Hematopoietic multipotent progenitor cell treated with erythropoietin and hydrocortisone succinate and interleukin-3 and kit ligand, for 6 days (in vitro differentiated cells): Measurements from ENCODE around the gene NFYC.

Source experiments
- DNase-seq: peaks from one replicate; pipeline ENCODE4 v3.0.0-alpha.2; 2015

NFYC gene

DNA sequence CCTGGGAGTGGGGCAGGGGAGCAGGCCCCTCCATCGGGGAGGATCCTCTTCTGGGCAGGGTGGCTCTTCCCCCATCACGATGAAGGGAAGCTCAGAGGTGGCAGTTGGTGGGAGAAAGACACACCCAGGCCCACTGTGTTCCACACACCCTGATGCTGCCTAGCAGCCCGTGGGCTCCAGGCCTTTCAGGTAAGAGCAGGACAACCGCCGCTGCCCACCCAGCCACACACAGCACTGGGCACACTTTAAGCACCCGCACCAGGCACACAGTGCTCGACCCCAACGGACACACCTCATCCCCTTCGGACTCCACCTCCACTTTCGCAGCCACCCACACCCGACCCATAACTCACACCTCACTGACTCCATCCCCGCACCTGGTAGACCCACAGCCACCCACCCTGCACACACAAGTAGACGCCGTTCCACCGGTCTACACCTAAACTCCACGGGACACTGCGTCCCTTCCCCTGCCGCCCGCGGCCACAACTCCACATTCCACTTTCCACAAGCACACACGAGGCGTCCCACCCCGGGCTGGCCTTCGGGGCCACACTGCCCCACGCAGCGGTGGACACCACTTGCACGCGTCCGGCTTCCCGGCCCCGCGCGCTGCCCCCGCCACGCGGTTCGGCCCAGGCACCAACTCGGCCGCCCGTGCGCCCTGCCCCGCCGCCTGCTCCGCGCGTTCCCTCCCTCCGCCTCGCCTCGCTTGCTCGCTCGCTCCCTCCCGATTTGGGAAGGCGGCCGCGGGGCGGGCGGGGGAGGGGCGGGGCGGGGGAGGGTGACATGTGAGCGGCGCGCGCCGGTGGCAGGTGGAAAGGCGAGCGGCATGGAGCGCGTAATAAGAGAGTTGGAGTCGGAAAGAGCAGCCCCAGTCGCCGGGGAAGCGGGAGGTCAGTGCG is 91.7 kb downstream of the NFYC start, which contains the start of gene KCNQ4:
Gene KCNQ4, plus strand, starts transcription at position 787 of the 905 bp plus-strand sequence. CDS start 307 bp downstream, outside the sequence.
- peak; percentile 73 for DNase-seq

DNA sequence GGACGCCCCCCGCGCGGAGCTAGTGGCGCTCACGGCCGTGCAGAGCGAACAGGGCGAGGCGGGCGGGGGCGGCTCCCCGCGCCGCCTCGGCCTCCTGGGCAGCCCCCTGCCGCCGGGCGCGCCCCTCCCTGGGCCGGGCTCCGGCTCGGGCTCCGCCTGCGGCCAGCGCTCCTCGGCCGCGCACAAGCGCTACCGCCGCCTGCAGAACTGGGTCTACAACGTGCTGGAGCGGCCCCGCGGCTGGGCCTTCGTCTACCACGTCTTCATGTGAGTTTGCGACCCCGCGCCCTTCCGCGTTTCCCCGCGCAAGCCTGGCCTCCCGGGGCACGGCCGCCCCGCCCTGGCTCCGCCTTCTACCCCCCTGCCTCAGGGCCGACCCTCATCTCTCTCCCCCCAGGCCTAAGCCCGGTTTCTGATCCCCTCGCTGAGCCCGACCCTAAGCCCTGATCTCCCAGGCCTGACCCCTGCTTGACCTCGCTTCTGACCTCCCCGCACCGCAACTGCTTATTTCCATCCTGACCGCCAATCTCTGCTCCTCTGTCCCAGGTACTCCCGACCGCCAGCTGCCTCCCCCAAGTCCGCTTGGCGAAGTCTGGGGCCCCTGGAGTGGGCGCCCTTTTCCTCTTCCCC is 92.8 kb downstream of the NFYC start:
- DNase-seq = peak; percentile 28

DNA sequence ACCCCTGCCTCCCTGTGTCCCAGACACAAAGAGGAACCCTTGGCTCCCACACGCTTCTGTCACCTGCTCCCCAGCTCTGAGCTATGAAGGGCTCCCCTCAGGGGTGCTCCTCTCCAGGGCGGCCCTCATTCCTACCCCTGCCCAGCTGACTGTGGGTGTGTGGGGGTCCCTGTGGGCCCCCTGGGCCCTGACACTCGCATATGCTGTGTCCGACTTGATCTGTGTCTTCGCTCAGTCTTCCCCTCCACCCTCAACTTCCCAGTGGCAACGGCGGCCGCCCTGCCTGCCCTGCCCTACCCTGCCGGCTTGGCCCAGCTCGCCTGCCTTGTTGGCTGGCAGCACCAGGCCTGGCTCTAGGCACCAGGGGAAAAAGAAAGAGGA is 93.3 kb downstream of the NFYC start:
- peak; percentile 14 for DNase-seq

DNA sequence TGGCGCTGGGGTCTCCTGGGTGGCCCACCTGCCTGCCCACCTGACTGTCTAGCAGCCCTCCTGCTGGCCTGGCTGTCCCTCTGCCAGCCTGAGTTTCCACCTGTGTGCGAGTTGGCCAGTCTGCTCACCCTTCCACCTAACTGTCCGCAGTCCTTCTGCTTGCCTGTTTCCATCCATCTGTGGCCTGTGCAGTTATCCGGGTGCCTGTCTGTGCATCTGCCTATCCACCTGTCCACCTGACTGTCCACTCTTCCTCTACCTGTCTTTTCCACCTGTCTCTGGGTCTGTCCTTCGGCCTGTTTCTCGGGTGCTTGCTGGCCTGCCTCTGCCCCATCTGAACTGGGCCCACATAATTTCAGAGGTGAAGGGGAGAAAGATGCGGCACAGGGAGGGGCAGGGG is 93.9 kb downstream of the NFYC start:
- DNase-seq = no peak

DNA sequence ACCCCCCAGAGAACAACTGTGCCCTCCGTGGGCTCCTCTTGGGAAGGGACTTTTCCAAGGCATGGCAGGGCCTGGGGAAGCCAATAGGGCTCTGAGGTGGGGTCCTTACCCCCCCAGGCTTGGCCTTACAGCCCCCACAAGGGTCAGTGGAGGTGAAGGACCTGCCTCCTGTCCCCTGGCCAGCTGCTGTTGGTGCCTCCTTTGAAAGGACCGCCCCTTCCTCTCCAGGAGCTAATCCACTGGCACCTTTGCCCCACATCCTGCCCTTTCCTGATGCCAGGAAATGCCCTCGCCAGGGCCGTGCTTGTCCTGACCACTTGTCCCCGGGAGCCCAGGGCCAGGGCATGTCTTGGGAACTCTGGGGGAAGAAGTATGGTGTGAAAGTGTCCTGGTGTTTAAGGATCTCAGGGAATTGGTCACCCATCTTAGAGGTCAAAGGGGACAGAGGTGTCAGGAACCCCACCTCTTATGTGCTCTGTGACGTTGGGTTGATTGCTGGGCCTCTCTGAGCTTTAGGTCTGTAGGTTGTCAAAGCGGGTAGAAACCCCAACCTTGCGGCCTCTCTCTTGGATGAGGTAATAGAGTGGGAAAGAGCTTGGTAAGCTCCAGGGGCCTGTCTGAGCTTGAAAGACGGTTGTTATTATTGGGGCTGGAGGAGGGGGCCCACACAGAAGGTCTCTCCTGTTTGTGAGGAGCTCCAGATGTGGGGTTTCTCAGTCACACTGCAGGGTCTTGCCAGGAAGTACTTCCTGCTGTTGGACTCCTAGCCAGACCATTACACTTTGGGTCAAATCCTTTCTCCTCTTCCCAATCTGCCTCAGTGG is 94.9 kb downstream of the NFYC start:
- DNase-seq = no peak

DNA sequence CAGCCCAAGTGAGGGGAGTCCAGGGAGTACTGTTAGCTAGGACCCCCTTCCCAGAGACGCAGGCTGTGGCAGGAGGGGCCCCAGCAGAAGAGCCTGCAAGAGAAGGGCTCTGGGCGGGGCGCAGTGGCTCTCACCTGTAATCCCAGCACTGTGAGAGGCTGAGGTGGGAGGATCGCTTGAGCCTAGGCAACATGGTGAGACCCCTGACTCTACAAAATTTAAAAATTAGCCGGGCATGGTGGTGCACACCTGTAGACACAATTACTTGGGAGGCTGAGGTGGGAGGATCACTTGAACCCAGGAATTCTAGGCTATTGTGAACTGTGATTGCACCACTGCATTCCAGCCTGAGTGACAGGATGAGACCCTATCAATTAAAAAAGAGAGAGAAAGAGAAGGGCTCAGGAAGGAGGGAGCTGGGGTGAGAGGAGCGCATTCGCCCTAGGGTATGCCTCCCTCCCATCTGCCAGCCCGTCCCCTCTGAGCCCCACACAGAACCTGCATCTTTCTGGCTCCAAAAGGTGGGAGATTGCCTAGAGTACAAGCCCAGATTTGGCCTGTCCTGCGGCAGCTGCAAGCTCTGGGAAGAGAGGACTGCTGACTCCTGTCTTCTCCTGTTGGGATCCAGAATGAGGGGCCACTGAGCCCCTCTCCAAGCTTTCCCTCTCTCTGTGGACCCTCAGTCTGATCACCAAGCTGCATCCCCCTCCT is 95.6 kb downstream of the NFYC start:
- no peak for DNase-seq

DNA sequence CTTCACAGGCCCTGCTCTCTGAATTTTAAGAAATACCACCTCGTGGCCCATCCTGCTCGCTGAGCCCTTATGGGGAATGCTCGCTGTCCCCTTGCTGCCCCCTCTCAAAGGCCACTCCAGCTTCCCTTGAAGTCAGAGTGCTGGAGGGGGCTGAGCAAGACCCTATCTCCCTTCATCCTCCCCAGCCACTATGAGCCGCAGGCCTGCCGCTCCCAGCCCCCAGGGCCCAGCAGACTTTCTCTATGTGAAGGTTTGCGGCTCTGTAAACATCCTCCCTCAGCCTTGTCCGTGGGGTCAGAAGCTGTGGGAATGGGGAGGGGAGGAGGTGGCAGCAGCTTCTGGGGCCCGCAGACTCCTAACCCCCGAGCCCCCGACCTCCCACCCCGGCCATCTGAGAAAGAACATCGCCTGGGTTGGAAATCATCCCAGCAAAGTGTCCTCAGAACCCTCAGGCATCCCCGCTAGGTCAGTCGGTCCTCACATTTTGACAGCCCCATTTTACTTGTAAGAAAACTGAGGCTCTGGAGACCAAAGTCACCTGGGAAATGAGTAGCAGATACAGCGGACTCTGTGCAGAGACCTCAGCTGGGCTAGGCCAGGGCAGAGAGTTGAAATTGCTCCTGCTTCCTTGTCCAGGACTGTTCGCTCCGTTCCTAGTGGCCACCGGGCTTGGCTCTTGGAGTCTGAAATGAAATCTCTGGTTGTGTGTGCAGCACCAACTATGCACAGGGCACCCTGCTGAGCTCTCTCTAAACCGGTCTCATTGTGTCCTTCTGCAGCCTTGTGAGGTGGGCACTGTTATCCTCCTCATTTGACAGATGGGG is 96.4 kb downstream of the NFYC start:
- DNase-seq = no peak

DNA sequence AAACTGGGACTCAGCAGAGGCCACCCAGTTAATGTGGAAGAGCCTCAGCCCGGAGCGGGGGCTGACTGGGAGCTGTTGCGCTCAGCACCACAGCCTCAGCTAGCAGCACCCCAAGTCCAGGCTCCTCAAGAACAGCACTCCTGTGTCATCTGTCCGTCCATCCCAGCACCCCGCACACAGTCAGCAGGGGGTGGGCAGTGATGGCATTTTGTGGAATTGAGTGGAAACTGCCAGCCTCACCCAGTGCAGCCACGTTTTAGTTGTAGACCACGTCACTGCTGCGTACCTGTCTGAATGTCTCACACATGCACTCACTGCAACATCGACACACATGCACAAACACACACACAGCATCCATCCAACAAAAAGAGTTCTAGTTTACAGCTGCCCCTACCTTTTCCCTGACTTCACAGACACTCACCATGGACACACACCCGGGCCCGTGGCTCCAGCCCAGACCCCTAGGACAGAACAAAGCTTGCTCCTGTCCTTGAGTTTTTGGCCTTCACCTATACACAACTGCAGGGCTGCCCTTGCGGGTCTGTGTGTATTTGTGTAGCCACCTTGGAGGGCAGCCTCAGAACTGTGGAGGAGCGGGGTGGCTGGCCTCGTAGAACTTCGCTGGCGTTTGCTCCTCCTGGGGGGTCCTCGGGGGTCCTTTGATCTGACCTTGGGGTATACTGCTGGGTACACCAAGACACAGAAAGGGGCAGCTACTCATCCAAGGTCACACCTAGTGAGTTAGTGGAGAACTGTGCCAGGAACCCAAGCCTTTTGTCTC is 97.2 kb downstream of the NFYC start:
- DNase-seq = no peak

DNA sequence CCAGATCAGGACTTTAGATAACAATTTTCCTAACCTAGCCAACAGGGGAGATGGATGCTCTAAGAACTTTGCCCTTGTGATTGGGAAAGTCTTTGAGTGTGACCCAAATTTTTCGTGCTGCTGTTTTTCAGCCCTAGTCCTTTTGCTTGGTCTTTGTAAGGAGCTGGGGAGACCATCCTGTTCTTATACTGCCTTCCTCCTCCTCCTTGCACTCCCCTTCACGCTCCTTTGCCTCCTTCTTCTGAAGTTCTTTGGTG is 97.8 kb downstream of the NFYC start:
- DNase-seq = no peak

DNA sequence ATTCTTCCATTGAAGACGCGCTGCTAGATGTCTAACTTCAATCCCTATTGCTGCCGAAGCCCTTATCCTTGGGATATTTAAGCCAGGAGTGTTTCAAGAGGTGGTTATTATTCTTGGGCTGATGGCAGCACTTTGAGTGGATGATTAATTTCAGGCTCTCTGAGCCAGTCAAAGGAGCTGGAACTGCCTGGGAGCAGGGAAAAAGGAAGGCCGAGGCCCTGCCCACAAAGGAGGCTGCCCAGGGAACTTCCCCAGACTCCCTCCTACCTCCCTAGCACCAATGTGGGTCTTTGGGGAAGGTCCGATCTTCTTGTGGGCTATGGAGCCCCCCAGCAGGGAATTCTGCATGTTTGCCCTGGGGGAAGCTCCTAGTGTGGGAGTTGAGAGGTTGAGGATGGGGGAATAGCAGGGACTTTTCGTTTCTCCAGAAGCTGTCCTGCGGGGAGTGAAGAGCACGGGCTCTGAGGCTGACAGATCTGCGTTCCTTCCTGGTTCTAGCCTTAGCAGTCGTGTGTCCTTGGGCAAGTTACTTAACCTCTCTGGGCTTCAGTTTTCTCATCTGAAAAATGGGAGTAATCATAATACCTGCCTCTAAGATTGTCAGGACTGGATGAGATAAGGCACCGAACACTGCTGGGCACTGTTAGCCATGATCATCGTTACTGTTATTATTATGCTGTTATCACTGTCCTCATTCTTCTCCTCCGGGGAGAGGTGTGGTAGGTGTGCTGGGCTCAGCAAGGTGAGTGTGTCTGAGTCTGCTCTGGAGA is 98.3 kb downstream of the NFYC start:
- no peak for DNase-seq

DNA sequence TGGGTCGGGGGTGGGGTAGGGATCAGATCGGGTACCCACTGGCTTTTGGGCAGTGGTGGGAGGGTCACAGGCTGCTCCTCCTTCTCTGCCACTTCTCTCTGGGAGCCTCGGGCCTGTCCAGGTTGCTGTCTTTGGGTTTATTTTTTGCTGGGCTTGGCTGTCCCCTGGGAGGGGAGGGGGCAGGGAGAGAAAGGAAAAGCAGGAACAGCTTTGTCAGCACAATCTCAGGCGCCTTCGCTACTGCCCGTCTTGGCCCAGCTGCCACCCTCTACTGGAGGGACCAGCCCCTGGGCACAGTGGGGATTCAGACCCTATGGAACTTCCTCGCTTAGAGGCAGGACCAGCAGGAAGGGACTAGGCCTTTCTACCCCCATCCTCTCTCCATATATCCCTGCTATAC is 100.5 kb downstream of the NFYC start:
- DNase-seq = no peak

DNA sequence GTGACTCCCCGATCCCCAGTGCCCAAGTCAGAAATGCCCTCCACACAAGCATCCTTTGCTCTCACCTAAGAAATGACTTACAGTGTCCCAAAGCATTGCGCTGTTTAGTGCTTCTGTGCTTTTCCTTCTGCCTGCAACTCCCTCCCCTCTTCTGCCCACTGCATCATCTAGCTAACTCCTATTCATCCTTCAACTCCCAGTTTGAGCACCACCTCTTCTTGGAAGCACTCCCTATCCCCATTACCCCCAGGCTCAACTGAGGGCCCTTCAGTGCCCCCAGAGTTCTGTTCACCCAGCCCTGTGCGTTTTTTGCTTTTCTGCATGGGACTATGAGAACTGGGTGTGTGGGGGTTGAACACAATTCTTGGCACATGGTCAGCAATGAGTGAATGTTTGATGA is 102.1 kb downstream of the NFYC start:
- no peak for DNase-seq

DNA sequence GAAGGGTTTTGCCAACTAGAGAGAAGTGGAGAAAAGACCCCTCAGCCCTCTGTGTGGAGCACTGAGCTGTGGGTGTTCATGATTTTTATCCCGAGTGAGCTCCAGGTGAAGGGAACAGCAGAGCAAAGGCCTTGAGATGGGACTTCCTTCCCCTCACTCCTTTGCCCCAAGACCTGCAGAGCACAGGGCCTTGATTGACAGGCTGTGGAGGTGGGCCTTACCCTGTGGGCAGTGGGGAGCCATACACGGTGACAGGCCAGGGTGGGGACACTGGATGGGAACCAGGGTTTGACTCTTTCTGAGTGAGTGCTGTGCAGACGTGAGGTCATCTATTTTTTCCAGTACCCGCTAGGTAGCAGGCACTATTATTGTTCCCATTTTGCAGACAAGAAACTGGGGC is 102.5 kb downstream of the NFYC start:
- no peak for DNase-seq

DNA sequence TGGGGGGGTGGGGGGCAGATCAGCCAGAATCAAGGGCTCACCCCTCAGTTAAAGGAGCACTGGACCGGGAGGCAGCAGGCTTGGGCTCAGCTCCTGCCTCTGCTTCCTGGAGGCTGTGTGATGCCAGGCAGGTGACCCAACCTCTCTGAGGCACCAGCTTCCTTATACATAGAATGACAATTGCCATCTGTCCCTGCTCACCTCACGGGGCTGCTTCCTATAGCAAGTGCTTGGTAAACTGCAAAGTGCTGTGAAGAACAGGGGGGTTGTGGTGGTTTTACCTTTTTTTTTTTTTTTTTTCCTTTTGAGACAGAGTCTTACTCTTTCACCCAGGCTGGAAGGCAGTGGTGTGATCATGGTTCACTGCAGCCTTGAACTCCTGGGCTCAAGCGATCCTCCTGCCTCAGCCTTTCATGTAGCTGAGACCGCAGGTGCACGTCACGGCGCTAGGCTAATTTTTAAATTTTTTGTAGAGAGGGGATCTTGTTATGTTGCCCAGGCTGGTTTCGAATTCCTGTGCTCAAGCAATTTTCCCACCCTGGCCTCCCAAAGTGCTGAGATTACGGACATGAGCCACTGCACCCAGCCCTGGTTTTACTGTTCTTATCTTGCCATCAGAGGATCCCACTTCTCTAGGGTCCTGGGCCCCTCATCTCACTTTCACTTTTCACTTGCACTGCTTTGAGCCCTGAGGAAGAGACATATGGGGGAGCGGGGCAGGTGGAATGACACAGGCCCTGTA is 103.6 kb downstream of the NFYC start:
- no peak for DNase-seq

DNA sequence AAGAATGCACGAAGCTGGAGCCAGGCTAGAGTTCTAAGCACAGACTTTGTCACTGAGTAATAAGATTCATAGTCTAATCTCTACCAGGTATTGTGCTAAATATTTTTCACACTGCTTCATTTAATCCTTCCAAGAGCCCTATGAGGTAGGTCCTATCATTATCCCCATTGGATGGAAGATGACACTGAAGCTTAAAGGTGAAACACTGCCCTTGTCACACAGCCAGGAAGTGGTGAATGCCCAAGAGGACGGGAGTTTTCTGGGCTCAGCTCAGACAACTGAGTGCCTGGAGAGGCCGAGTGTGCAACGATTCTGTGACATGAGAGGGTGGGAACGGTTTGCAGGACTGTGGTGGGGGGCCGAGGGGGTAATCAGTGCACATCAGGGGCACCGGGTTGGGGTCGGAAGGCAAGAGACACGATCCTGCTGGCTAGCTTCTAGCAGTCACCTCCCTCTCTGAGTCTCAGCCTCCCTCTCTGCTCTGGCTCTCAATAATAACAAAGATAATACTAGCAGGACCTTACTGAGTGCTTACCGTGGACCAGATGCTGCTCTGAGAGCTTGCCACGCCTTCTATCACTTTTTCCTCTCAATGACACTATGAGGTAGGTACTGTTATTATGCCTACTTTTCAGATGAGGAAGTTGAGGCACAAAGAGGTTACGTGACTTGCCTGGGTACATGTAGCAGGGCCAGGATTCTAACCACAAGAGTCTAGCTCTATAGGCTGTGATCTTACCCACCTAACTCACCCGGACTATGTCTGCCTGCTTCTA is 104.5 kb downstream of the NFYC start:
- no peak for DNase-seq

DNA sequence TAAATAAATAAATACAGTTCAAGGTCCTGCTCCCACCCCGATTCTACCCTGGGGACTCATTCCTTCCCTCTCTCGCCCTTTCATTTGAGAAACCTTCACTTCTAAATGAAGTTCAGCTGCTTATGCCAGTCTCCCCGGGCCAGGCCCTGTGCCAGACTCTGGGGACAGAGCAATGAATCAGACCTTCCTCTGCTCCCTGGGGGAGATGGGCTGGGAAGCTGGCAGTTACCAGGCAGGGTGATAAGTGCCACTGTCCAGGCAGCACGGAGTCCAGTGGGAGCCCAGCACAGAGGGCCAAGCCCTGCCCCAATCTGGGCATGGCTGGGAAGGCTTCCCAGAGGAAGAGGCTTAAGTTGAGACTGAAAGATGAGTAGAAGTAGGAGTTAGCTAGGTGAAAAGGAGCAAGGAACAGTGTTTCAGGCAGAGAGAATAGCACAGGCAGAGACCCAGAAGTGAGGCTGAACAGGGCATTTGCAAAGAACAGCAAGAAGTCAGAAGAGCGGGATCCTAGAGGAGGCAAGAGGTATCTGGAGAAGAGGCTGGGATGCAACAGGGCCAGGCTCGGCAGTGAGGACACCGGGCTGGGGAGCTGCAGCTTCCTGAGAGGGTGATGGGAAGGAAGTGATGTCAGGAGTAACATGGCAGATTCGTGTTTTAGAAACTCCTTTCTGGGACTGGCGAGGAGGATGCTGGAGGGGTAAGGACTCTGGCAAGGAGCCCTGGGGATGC is 105.6 kb downstream of the NFYC start:
- DNase-seq = no peak

DNA sequence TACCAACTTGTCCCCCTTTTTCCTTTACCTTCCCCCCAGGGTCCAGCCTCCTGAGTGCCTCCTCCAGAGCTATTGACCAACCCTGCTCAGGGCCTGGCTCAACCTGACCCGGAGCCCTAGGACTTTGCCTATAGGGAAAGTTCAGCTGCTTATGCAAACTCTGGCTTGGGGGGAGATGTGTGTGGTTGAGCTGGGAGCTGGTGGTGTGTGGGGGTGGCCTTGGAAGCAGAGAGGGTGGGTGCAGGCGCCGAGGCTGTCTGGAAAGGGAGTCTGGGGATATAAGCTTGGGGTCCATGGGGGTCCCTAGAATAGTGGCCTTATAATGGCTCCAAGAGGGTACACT is 106.1 kb downstream of the NFYC start:
- no peak for DNase-seq
